ENCODE data around the gene HAUS8. TPM values are rescaled to one million over a fixed set of nuclear protein-coding genes. Genes with fewer than 3 reads are reported as not detected.

The HAUS8 gene
- total and polyA plus RNA-seq, 9 of the 15 experiments (the other 6 are each of a cell fraction or from before 2014, with no cell fraction given): 20.5 to 53.2 (median 36.0) TPM

DNA sequence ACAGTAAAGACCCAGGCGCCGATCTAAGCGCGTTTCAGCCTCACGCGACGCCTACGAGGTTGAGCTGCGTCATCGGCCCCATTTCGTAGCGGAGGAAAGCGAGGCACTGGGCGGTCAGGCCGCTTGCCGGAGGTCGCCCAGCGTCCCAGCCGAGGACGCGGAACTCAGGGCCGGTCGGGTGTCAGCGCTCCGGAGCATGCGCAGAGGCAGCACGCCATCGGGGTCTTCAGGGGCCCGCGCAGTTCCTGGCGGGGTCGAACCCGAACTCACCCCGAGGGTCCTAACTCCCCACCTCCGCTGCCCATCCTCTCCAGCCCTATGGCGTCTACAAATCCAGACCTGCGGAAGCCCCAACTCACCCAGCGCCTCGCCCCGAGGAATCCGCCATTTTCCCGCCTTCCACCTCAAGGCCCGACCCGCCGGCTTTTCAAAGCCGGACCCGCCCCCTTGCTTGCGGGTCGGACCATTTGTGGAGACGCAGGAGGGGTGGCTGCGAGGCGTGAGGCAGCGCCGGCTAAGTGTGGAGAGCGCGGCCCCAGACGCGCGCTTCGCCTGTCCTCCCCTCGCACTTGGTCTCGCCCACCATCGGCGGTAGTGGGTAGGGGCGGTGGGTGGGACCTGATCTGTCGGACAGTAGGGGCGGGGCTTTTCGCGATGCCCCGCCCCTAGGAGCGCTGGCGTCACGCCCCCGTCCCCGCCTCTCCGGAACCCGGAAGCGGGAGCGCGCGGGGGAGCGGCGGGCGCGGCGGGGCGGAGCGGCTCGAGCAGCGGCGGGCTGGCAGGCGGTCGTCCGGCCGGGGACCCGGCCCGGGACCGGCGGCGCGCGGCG lies at the start of gene HAUS8, which contains the start of gene MYO9B (continued):
- TF ChIP-seq, protein P1, sequence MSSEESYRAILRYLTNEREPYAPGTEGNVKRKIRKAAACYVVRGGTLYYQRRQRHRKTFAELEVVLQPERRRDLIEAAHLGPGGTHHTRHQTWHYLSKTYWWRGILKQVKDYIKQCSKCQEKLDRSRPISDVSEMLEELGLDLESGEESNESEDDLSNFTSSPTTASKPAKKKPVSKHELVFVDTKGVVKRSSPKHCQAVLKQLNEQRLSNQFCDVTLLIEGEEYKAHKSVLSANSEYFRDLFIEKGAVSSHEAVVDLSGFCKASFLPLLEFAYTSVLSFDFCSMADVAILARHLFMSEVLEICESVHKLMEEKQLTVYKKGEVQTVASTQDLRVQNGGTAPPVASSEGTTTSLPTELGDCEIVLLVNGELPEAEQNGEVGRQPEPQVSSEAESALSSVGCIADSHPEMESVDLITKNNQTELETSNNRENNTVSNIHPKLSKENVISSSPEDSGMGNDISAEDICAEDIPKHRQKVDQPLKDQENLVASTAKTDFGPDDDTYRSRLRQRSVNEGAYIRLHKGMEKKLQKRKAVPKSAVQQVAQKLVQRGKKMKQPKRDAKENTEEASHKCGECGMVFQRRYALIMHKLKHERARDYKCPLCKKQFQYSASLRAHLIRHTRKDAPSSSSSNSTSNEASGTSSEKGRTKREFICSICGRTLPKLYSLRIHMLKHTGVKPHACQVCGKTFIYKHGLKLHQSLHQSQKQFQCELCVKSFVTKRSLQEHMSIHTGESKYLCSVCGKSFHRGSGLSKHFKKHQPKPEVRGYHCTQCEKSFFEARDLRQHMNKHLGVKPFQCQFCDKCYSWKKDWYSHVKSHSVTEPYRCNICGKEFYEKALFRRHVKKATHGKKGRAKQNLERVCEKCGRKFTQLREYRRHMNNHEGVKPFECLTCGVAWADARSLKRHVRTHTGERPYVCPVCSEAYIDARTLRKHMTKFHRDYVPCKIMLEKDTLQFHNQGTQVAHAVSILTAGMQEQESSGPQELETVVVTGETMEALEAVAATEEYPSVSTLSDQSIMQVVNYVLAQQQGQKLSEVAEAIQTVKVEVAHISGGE (CRISPR knock-in tag; IDR thresholded peaks at IDR 0.05): no peak; a peak in 2 of 6 replicates
- TF ChIP-seq MEF2D (tag; conservative IDR thresholded peaks at IDR 0.05; ENCODE audit: low read depth): no peak
- no peak for TF ChIP-seq GATA2 (CRISPR knock-in tag; IDR thresholded peaks at IDR 0.05)
- TF ChIP-seq ILK (tag; IDR thresholded peaks at IDR 0.05; ENCODE audit: borderline replicate concordance, low read depth): no peak
- no peak for TF ChIP-seq ZNF551 (CRISPR knock-in tag; IDR thresholded peaks at IDR 0.05)
- no peak; the same call in 1 of the 2 replicates for TF ChIP-seq KAT7 (CRISPR knock-in tag; IDR thresholded peaks at IDR 0.05; ENCODE audit: borderline replicate concordance)
- TF ChIP-seq KLF16 (IDR thresholded peaks at IDR 0.05): no peak
- peak; percentile 75; the same call in 1 of the 2 replicates for TF ChIP-seq LCOR (CRISPR knock-in tag; IDR thresholded peaks at IDR 0.05)
- peak; percentile 93 for TF ChIP-seq RNF2 (IDR thresholded peaks at IDR 0.05)
- TF ChIP-seq, protein P2, sequence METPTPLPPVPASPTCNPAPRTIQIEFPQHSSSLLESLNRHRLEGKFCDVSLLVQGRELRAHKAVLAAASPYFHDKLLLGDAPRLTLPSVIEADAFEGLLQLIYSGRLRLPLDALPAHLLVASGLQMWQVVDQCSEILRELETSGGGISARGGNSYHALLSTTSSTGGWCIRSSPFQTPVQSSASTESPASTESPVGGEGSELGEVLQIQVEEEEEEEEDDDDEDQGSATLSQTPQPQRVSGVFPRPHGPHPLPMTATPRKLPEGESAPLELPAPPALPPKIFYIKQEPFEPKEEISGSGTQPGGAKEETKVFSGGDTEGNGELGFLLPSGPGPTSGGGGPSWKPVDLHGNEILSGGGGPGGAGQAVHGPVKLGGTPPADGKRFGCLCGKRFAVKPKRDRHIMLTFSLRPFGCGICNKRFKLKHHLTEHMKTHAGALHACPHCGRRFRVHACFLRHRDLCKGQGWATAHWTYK (CRISPR knock-in tag; IDR thresholded peaks at IDR 0.05): no peak; the same call in 1 of the 2 replicates
- no peak for TF ChIP-seq ZNF77 (CRISPR knock-in tag; IDR thresholded peaks at IDR 0.05)
- peak; percentile 54 for TF ChIP-seq GABPB1 (CRISPR knock-in tag; IDR thresholded peaks at IDR 0.05)
- TF ChIP-seq OTX1 (CRISPR knock-in tag; IDR thresholded peaks at IDR 0.05): peak; percentile 12; the same call in 1 of the 2 replicates
- no peak for TF ChIP-seq CEBPG (CRISPR knock-in tag; IDR thresholded peaks at IDR 0.05)
- TF ChIP-seq CEBPG (tag; conservative IDR thresholded peaks at IDR 0.05 in 1 of 2, IDR thresholded peaks at IDR 0.05 in 1 of 2): no peak
- no peak for TF ChIP-seq ZC3H11A (IDR thresholded peaks at IDR 0.05; ENCODE audit: low read depth, low read length)
- no peak for TF ChIP-seq ZNF668 (CRISPR knock-in tag; IDR thresholded peaks at IDR 0.05)
- no peak for TF ChIP-seq ZNF408 (CRISPR knock-in tag; IDR thresholded peaks at IDR 0.05; ENCODE audit: low read depth)
- TF ChIP-seq HDAC1 (IDR thresholded peaks at IDR 0.05): peak in 1 of 2 experiments; percentile 96; a peak in 2 of 4 replicates
- TF ChIP-seq, protein P3, sequence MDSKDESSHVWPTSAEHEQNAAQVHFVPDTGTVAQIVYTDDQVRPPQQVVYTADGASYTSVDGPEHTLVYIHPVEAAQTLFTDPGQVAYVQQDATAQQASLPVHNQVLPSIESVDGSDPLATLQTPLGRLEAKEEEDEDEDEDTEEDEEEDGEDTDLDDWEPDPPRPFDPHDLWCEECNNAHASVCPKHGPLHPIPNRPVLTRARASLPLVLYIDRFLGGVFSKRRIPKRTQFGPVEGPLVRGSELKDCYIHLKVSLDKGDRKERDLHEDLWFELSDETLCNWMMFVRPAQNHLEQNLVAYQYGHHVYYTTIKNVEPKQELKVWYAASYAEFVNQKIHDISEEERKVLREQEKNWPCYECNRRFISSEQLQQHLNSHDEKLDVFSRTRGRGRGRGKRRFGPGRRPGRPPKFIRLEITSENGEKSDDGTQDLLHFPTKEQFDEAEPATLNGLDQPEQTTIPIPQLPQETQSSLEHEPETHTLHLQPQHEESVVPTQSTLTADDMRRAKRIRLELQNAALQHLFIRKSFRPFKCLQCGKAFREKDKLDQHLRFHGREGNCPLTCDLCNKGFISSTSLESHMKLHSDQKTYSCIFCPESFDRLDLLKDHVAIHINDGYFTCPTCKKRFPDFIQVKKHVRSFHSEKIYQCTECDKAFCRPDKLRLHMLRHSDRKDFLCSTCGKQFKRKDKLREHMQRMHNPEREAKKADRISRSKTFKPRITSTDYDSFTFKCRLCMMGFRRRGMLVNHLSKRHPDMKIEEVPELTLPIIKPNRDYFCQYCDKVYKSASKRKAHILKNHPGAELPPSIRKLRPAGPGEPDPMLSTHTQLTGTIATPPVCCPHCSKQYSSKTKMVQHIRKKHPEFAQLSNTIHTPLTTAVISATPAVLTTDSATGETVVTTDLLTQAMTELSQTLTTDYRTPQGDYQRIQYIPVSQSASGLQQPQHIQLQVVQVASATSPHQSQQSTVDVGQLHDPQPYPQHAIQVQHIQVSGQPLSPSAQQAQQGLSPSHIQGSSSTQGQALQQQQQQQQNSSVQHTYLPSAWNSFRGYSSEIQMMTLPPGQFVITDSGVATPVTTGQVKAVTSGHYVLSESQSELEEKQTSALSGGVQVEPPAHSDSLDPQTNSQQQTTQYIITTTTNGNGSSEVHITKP (IDR thresholded peaks at IDR 0.05; ENCODE audit: partially characterized antibody): peak; percentile 100
